Measurements from ENCODE around the gene SLC7A6OS.

GRCh38 chr16:68350813-68351350 is 40.1 kb upstream of the SLC7A6OS start:
- TF ChIP-seq, protein P1, sequence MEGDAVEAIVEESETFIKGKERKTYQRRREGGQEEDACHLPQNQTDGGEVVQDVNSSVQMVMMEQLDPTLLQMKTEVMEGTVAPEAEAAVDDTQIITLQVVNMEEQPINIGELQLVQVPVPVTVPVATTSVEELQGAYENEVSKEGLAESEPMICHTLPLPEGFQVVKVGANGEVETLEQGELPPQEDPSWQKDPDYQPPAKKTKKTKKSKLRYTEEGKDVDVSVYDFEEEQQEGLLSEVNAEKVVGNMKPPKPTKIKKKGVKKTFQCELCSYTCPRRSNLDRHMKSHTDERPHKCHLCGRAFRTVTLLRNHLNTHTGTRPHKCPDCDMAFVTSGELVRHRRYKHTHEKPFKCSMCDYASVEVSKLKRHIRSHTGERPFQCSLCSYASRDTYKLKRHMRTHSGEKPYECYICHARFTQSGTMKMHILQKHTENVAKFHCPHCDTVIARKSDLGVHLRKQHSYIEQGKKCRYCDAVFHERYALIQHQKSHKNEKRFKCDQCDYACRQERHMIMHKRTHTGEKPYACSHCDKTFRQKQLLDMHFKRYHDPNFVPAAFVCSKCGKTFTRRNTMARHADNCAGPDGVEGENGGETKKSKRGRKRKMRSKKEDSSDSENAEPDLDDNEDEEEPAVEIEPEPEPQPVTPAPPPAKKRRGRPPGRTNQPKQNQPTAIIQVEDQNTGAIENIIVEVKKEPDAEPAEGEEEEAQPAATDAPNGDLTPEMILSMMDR (IDR thresholded peaks at IDR 0.05; ENCODE audit: poor library complexity): no peak
- no peak for TF ChIP-seq EZH2 (IDR thresholded peaks at IDR 0.05; ENCODE audit: borderline replicate concordance)
- TF ChIP-seq EZH2phosphoT487 (IDR thresholded peaks at IDR 0.05; ENCODE audit: low read depth, severe bottlenecking, unreplicated experiment): no peak
